H1 (cell line): Measurements from ENCODE around the gene PDK2.

Experiments used
- CTCF ChIP-seq, 3 experiments: IDR thresholded peaks; 1 replicate in 2 of 3; 2 replicates in 1 of 3; pipeline versions ENCODE4 v1.5.1 to v1.6.1; 2011; ENCODE audit warnings: low read length in 3 of 3, mild to moderate bottlenecking in 3 of 3, inconsistent platforms in 2 of 3, low read depth in 1 of 3, moderate library complexity in 1 of 3; ENCODE audit not compliant: insufficient read depth in 1 of 3; ENCODE audit errors: control extremely low read depth in 1 of 3
- RFX5 ChIP-seq: IDR thresholded peaks from 2 replicates; pipeline ENCODE4 v1.6.1; 2011; ENCODE audit warnings: low read depth, low read length, improper control_type of control experiment, borderline replicate concordance

- no peak for TF ChIP-seq RFX5
- no peak for TF ChIP-seq CTCF (IDR thresholded peaks at IDR 0.05; ENCODE audit: control extremely low read depth in 1 of 3, insufficient read depth in 1 of 3, low read depth in 1 of 3, low read length in 3 of 3)
These were observed 44.1 kb downstream of the PDK2 start for GRCh38 chr17:50139185-50139783.
